Right lobe of liver (tissue), 6 donors: Measurements from ENCODE around the gene CSH2. TPM values are rescaled to one million over a fixed set of nuclear protein-coding genes. Genes with fewer than 3 reads are reported as not detected.
A peak's percentile ranks its signal among the peaks of the same experiment; 100 is the strongest.
"Not testable (repeated sequence)": the region's sequence is repeated elsewhere in the genome, so short reads cannot be mapped to it uniquely, and the experiment has no call there.

Experiments
- ATAC-seq, 4 donors: fragments of 200-7000 bp; cut with Tn5 transposase; one replicate each; pipeline ENCODE4 v1.9.1; 2020; ENCODE audit warnings: mild to moderate bottlenecking in 4 of 4, moderate library complexity in 4 of 4
- DNase-seq, 3 donors: peaks; one replicate each; pipeline ENCODE4 v3.0.0-alpha.2; 2020
- H3K27ac ChIP-seq, 3 donors: fragments of 200-600 bp; one replicate each; pipeline ENCODE4 v1.8.0; 2022
- H3K27me3 ChIP-seq, 2 donors: fragments of 200-600 bp; one replicate each; pipeline ENCODE4 v1.8.0; 2022
- H3K36me3 ChIP-seq, 4 donors: fragments of 200-600 bp; sonication (generic) in 1 of 4; one replicate each; pipeline versions ENCODE4 v1.5.1 to v1.8.0; 2017 to 2022; ENCODE audit warnings: control low read depth in 1 of 4
- H3K4me1 ChIP-seq, 4 donors: fragments of 200-600 bp; sonication (generic) in 1 of 4; one replicate each; pipeline versions ENCODE4 v1.5.1 to v1.8.0; 2017 to 2022; ENCODE audit warnings: control low read depth in 1 of 4
- H3K4me3 ChIP-seq, 3 donors: fragments of 200-600 bp; one replicate each; pipeline ENCODE4 v1.8.0; 2022
- H3K9me3 ChIP-seq, 4 donors: fragments of 200-600 bp; sonication (generic) in 1 of 4; one replicate each; pipeline versions ENCODE4 v1.5.1 to v1.8.0; 2017 to 2022; ENCODE audit warnings: control low read depth in 1 of 4
- CTCF ChIP-seq, 4 donors: fragments of 200-600 bp in 3 of 4; fragments of 450-650 bp in 1 of 4; IDR thresholded peaks; one replicate each; pipeline versions ENCODE4 v1.5.1 to v1.8.0; 2016 to 2022; ENCODE audit warnings: antibody characterized with exemption in 4 of 4, mild to moderate bottlenecking in 2 of 4
- POLR2A ChIP-seq: fragments of 450-650 bp; IDR thresholded peaks from one replicate; pipeline ENCODE4 v1.6.1; 2017; ENCODE audit warnings: antibody characterized with exemption, mild to moderate bottlenecking
- WGBS: methylation state at CpG from one replicate; pipeline ENCODE4 v1.1.6; 2018; ENCODE audit warnings: low coverage, low lambda C conversion rate; ENCODE audit not compliant: insufficient coverage; ENCODE audit errors: missing lambda C conversion rate; 5-methylcytosine and 5-hydroxymethylcytosine counted together
- intact Hi-C, 2 donors: fragments of 100-400 bp; cut with DNase I; formaldehyde crosslinking; loops; one replicate each; pipeline versions ENCODE4 v1.11.2 to v1.14.1; 2022
- total RNA-seq, 6 experiments: library from RNA; depleted of rRNA in 2 of 6; stranded (reverse); fragments of >200 nt in 2 of 6; fragmentation: NEBNext Ultra II Directional in 3 of 6; extraction: Animal tissue kit (Norgen Biotek cat#: 25700) in 3 of 6; gene quantifications; one replicate each; pipeline versions ENCODE4 v1.1.0 to v1.2.4, GENCODE V29; 2016 to 2023
- donor health status: DM: no; HTN: yes; CAD: no.
- donor health status: DM: no; HTN: no; CAD: no.
- donor health status: DM: no; HTN: no; CAD: no.
- donor health status: DM: no; HTN: yes; CAD: no.
- donor health status: DM: no; HTN: yes; CAD: no.

Gene CSH2
- total RNA-seq, 6 experiments from 2014 or later, result not detected

DNA sequence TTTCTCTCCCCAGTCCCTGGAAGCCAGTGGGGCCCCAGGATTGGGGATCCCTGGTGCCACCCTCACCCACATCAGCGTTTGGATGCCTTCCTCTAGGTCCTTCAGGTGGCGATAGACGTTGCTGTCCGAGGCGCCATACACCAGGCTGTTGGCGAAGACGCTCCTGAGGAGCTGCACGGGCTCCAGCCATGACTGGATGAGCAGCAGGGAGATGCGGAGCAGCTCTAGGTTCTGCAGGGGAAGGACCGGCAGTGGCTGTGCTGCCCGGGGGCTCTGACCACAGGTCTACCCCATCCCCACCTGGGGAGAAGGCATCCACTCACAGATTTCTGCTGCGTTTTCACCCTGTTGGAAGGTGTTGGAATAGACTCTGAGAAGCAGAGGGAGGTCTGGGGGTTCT, 7.2 kb upstream of the CSH2 start:
- Histone ChIP-seq H3K27ac (no peak overlapping the region), H3K4me3 (no peak overlapping the region), H3K4me1 (no peaks in the 10 kb centered on the region), H3K9me3 (no peaks in the 10 kb centered on the region), H3K36me3 (no peaks in the 10 kb centered on the region), H3K27me3 (no peaks in the 10 kb centered on the region)
- TF ChIP-seq CTCF (IDR thresholded peaks at IDR 0.05), result no peak
- no peak for TF ChIP-seq POLR2A
- intact Hi-C loops, result no loop called here
- DNase-seq, result peak in 1 of 3 donors; percentile 36
- WGBS, result no CpG with 5 or more reads among the region's 12 CpGs
- ATAC-seq, result no peak

DNA sequence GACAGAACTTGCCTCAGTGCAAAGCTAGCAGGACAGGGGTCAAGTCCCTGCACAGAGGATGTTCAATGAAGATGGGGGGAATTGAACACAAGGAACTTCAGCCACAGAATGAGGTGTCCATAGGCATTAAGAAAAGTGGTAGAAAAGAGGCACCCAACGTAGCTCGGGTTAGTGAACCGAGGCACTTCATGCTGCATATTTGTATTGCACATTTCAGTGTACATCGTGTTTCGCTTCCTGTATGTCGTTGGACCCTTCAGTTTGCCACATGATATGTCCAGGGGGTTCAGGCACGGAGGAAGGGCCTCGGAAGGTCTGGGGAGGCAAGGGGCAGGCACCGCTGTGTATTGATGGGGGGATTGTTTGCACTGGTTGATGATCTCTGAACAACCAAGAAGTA, 4.9 kb upstream of the CSH2 start:
- DNase-seq, result peak in 1 of 3 donors; percentile 16
- H3K4me3 ChIP-seq, H3K27me3 ChIP-seq, H3K36me3 ChIP-seq, H3K4me1 ChIP-seq, H3K27ac ChIP-seq, ATAC-seq, H3K9me3 ChIP-seq, intact Hi-C loops: not testable (repeated sequence)
- WGBS, result 47% methylated on average over 2 of the region's 9 CpGs

DNA sequence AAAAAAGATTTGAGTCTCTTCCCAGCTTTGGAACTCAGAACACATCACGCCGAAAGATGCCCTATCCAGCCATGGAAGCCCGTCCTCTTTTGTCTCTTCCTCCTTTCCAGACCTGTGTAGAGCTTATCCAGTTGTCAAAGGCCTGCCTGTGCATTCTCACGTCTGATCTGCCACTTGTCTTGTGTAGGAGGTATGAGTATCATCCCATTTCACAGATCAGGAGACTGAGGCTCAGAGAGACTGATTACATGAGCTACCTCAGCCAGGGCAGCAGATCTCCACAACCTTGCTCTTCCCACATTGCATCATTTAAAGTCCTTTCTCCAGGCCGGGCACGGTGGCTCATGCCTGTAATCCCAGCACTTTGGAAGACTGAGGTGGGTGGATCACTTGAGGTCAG, 1.2 kb upstream of the CSH2 start:
- 54% methylated on average over 3 of the region's 6 CpGs for WGBS
- ATAC-seq, H3K4me1 ChIP-seq, H3K4me3 ChIP-seq, H3K27ac ChIP-seq, H3K36me3 ChIP-seq, DNase-seq, intact Hi-C loops, H3K27me3 ChIP-seq, H3K9me3 ChIP-seq: not testable (repeated sequence)

DNA sequence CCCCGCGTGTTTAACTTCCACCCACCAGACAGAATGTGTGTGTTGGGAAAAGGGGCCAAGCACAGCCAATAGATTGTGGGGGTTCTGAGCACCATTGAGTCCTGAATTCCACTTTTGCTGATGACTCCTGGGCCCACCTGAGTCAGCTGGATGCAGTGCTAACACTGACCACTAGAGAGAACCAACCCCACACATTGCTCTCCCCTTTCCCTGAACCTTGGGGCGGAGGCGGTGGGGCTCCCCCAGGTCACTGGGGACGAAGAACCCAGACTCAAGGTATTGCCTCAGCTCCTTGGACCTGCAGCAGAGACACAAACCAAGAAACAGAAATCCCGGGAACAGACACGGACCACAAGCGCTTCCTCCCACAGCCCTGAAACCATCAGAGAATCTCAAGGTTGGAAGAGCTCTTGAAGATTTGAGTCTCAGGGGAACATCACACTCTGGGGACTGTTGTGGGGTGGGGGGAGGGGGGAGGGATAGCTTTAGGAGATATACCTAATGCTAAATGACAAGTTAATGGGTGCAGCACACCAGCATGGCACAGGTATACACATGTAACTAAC, 667 bp upstream of the CSH2 start:
- H3K4me3 ChIP-seq, H3K36me3 ChIP-seq, H3K27ac ChIP-seq, intact Hi-C loops, ATAC-seq, H3K9me3 ChIP-seq, H3K27me3 ChIP-seq, H3K4me1 ChIP-seq: not testable (repeated sequence)
- peak in 1 of 3 donors; percentile 14 for DNase-seq
- 83% methylated on average over 2 of the region's 8 CpGs for WGBS

GRCh38 chr17:63871646-63872365, 1.7 kb downstream of the CSH2 start:
- H3K4me3 ChIP-seq, ATAC-seq, intact Hi-C loops, H3K4me1 ChIP-seq, H3K27me3 ChIP-seq, H3K27ac ChIP-seq, H3K36me3 ChIP-seq, H3K9me3 ChIP-seq: not testable (repeated sequence)
- WGBS, result 86% methylated on average over 6 of the region's 15 CpGs
- DNase-seq, result peak in 1 of 3 donors; percentile 29

DNA sequence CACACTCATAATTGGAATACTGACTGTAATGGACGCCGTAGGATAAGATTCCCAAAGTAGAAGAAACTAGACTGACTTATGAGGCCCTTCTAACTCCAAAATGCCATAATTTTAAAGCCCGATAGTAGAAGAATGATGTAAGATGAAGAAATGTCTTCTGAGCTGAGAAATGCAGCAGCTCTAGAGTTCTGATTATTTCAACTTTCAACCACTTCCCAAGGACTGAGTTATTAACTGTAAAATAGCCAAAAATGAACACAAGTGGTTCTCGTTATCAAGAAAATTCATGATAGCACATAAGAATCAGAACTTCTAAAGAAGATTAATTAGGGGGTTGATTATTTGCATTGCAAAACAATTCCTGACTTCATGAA, 3.2 kb downstream of the CSH2 start:
- H3K4me1 ChIP-seq, H3K9me3 ChIP-seq, intact Hi-C loops, H3K27ac ChIP-seq, H3K27me3 ChIP-seq, H3K4me3 ChIP-seq, ATAC-seq, H3K36me3 ChIP-seq, DNase-seq: not testable (repeated sequence)
- 49% methylated on average over 4 of the region's 4 CpGs for WGBS

DNA sequence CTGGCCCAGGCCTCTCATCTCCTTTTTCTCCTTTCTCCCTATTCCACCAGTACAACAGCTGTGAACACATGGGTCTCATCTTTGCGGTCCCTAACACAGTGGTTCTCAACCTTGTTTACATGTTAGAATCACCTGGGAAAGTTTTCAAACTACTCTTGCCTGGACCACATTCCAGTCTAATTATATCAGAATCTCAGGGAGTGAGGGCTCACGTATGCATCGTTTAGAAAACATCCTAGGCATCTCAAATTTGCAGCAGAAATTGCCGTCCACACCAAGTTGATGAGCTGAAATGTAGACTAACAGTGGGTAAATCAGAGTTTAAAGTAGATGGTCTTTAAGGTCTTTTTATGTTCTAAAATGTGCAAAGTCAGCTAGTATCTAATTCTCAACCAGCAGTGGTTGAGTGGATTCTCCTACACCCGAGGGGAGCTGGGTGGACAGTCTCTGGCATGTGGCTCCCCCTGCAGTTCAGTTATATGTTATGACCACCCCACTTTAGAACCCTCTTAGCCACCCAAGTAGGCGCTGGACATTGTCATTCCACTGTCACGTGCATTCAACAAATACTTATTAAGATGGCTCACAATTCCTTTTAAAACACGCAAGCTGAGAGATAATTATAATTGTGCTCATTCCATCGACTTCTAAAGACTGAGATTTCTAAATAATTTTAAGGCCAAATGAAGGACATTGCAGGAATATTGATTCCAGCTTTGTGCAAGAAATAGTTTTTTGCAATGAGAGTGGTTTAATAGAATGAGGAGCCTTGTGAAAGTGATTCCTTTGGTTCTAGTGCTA, 3.8 kb downstream of the CSH2 start:
- DNase-seq, result peak in 1 of 3 donors; percentile 17
- H3K27ac ChIP-seq, H3K4me1 ChIP-seq, H3K36me3 ChIP-seq, intact Hi-C loops, H3K4me3 ChIP-seq, ATAC-seq, H3K9me3 ChIP-seq, H3K27me3 ChIP-seq: not testable (repeated sequence)
- WGBS, result 57% methylated on average over 9 of the region's 9 CpGs

DNA sequence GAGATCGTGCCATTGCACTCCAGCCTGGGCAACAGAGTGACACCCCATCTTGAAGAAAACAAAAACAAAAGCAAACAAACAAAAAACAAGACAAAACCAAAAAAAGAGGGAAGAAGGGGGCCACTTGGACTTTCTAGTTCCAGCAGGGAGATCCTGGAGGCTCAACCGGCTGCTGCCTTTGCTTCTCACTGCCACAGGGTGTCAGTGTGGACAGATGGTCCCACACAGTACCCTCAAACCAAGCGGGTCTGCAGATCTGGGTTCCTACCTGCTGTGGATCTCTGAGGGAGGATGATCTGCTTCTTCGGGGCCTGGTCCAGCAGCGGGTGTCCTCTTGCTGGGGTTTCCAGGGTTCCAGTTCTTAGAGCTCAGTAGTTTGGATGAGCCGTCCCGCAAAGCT, 6.9 kb downstream of the CSH2 start:
- H3K36me3 ChIP-seq, intact Hi-C loops, DNase-seq, H3K4me3 ChIP-seq, H3K27ac ChIP-seq, H3K9me3 ChIP-seq, H3K27me3 ChIP-seq, H3K4me1 ChIP-seq: not testable (repeated sequence)
- WGBS, result 44% methylated on average over 2 of the region's 7 CpGs
- ATAC-seq, result peak in 3 of 4 donors; percentile 10 to 37 (median 31)
